Measurements from ENCODE around the gene UBC.

DNA sequence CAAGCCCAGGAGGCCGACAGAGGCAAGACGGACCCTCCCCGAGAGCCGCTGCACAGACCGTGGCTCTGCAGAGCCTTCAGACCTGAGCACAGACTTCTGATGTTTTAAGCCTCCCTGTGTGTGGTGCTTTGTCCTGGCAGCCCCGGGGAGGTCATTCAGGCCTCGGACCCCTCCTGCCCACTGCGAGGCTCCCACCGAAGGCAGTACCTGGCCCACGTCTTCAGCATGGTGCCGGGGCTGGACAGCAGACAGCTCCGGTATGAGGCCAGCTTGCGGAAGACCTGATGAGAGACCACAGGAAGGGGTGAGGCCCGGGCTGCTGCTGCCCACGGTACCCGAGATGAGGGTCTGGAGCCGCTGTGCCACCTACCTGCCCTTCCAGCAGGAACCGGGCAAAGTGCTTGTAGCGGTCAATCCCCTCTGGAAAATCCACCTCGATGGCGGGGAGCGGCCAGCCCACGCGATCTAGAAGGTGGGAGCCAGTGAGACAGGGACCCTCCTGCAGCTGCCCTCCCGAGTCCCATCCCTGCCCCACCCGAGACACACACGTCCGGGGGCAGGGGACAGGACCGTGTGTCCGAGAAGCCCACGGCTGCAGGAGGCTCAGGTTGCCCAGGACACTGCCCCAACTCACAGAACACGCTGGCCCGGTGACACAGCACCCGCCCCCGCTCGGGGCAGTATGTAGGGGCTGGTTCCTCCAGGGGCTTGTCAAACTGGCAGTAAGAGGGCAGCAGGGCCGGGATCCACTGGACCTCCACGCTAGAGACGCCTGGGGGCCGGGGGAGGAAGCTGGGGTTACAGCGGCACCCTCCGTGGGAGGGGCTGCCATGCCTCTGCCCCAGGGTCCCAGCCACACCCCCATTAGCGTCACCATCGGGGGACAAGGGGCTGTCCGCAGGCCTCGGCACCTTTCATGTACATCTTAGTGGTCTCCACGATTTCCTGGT is 35.6 kb upstream of the UBC start:
- TF ChIP-seq ZNF77 (CRISPR knock-in tag; IDR thresholded peaks at IDR 0.05) (no peak), PHB2 (IDR thresholded peaks at IDR 0.05; ENCODE audit: low read depth) (no peak), RBFOX2 (IDR thresholded peaks at IDR 0.05; ENCODE audit: low read depth, low read length) (no peak)

All from K562 (cell line).